Small intestine (tissue), 7 donors: ENCODE results near the gene PRR9. TPM values are rescaled to one million over a fixed set of nuclear protein-coding genes. Genes with fewer than 3 reads are reported as not detected.

ENCODE experiments used
- DNase-seq, 2 donors: peaks; one replicate each; pipeline versions ENCODE4 v3.0.0 to v3.0.0-alpha.2; 2013
- FAIRE-seq: peaks from 2 replicates; lab custom pipeline; 2012; peaks lifted over from hg19 to GRCh38; lab: Jason Lieb, UNC
- H3K27ac ChIP-seq, 3 donors: one replicate each; pipeline ENCODE4 v1.5.1; 2013; ENCODE audit warnings: low read length in 2 of 3, mild to moderate bottlenecking in 2 of 3, control low read depth in 1 of 3, inconsistent platforms in 1 of 3, low read depth in 1 of 3, moderate library complexity in 1 of 3
- H3K27me3 ChIP-seq, 3 donors: one replicate each; pipeline ENCODE4 v1.6.1; 2013; ENCODE audit warnings: low read length in 3 of 3, inconsistent platforms in 1 of 3; ENCODE audit not compliant: control insufficient read depth in 3 of 3, insufficient read depth in 3 of 3
- H3K36me3 ChIP-seq, 3 donors: one replicate each; pipeline ENCODE4 v1.6.1; 2013; ENCODE audit warnings: low read length in 3 of 3, inconsistent platforms in 1 of 3, low read depth in 1 of 3, mild to moderate bottlenecking in 1 of 3, moderate library complexity in 1 of 3; ENCODE audit not compliant: control insufficient read depth in 3 of 3, insufficient read depth in 2 of 3
- H3K4me1 ChIP-seq, 3 donors: one replicate each; pipeline ENCODE4 v1.6.1; 2013; ENCODE audit warnings: low read length in 2 of 3, inconsistent platforms in 1 of 3, low read depth in 1 of 3, mild to moderate bottlenecking in 1 of 3, moderate library complexity in 1 of 3; ENCODE audit not compliant: control insufficient read depth in 3 of 3, insufficient read depth in 2 of 3
- H3K4me3 ChIP-seq, 3 donors: one replicate each; pipeline ENCODE4 v1.5.1; 2013; ENCODE audit warnings: low read length in 3 of 3, control low read depth in 1 of 3, inconsistent platforms in 1 of 3, low read depth in 1 of 3, mild to moderate bottlenecking in 1 of 3, moderate library complexity in 1 of 3
- H3K9me3 ChIP-seq, 2 donors: one replicate each; pipeline ENCODE4 v1.6.1; 2013; ENCODE audit warnings: low read depth in 1 of 2, low read length in 1 of 2; ENCODE audit not compliant: control insufficient read depth in 2 of 2, insufficient read depth in 1 of 2
- WGBS, 3 donors: extraction: QIAGEN DNeasy Blood & Tissue Kit; methylation state at CpG; one replicate each; pipeline ENCODE4 v1.1.7; 2013; 5-methylcytosine and 5-hydroxymethylcytosine counted together
- polyA plus RNA-seq, 4 donors: library from polyadenylated mRNA; stranded (reverse) in 3 of 4; unstranded in 1 of 4; fragments of 200-250 nt in 3 of 4; fragments of 120-200 nt in 1 of 4; gene quantifications; one replicate each; pipeline versions ENCODE4 v1.2.1 to v1.2.3, GENCODE V29; 2013
- donor health status: healthy with polysubstance abuse.
- donor health status: control.
- donor health status: control.
- donor health status: Bipolar disorder and iron deficiency.
- donor health status: healthy.

PRR9 gene
- polyA plus RNA-seq, 4 donors, result not detected

- no peak overlapping the region for H3K27ac ChIP-seq
- WGBS, 3 donors, result 10 to 21% (median 20%) methylated on average over 26 to 45 of the region's 45 CpGs
- peak in 1 of 2 donors; percentile 6 for DNase-seq
These were observed 43.3 kb downstream of the PRR9 start for GRCh38 chr1:153260585-153261280.

GRCh38 chr1:153261281-153262069 lies 44.1 kb downstream of the PRR9 start:
- peak in 1 of 2 donors; percentile 32 for DNase-seq
- FAIRE-seq, result no peak

More at GRCh38 chr1:153260585-153261280, 43.3 kb downstream of the PRR9 start:
- FAIRE-seq, result no peak
- no peaks in the 10 kb centered on the region for H3K9me3 ChIP-seq
- peak overlapping the region in 1 of 3 donors; percentile 48 for H3K4me3 ChIP-seq
- H3K27me3 ChIP-seq, result peaks cover 0 to 47% (median 15%) of the 10 kb centered on the region in 3 donors
- H3K4me1 ChIP-seq, result peaks cover 0 to 5% (median 0%) of the 10 kb centered on the region in 3 donors
- no peaks in the 10 kb centered on the region for H3K36me3 ChIP-seq

GRCh38 chr1:153262070-153262366 lies 44.6 kb downstream of the PRR9 start:
- Histone ChIP-seq H3K9me3 (no peaks in the 10 kb centered on the region), H3K4me1 (peaks cover 0 to 5% (median 0%) of the 10 kb centered on the region in 3 donors), H3K4me3 (no peak overlapping the region), H3K27ac (no peak overlapping the region), H3K27me3 (peaks cover 0 to 47% (median 17%) of the 10 kb centered on the region in 3 donors), H3K36me3 (no peaks in the 10 kb centered on the region)
- WGBS, 3 donors, result 53 to 58% (median 54%) methylated on average over 6 of the region's 6 CpGs
- DNase-seq (no peak), FAIRE-seq (no peak)

More at GRCh38 chr1:153261281-153262069, 44.1 kb downstream of the PRR9 start:
- Histone ChIP-seq H3K36me3 (no peaks in the 10 kb centered on the region), H3K4me1 (peaks cover 0 to 5% (median 0%) of the 10 kb centered on the region in 3 donors), H3K4me3 (peak overlapping the region in 2 of 3 donors; percentile 33 to 48), H3K9me3 (no peaks in the 10 kb centered on the region), H3K27me3 (peaks cover 0 to 47% (median 15%) of the 10 kb centered on the region in 3 donors), H3K27ac (no peak overlapping the region)
- WGBS, 3 donors, result 3 to 7% (median 3%) methylated on average over 46 to 80 of the region's 80 CpGs

DNA sequence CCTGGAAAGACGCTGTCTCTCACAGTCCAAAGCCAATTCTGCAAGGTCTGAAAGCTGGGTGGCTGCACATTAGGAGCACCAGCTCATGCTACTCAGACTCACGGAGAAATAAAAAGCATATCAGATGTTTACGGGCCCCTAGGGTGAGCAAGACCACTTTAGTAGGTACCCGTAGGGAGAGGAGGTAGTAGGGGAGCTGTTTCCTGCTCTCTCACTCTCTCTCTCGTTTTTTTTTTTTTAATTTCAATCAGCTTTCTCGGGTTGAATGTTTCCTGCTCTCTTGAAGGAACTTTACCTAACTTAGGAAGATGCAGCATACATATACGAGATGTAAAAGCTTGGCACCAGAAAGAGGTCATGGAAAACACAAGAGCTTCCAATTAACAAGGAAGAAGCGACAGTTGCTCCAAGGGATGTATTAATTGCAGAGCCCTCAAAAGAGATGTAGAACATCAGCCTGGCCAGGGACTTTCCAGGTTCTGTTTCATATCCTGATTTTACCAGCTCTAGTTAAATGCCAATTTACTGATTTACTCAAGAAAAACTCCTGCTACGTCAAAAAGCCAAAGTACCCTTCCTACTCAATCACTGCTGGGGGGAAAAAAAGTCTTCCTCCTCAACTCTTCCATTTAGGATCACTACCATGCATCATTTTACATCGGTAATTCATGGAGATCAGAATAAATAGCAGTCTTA lies 45.2 kb downstream of the PRR9 start:
- peaks cover 0 to 5% (median 0%) of the 10 kb centered on the region in 3 donors for H3K4me1 ChIP-seq
- peaks cover 0 to 47% (median 17%) of the 10 kb centered on the region in 3 donors for H3K27me3 ChIP-seq
- WGBS, 3 donors, result 46 to 51% (median 50%) methylated on average over 10 of the region's 10 CpGs
- H3K4me3 ChIP-seq, result no peak overlapping the region
- H3K36me3 ChIP-seq, result no peaks in the 10 kb centered on the region
- no peak overlapping the region for H3K27ac ChIP-seq
- H3K9me3 ChIP-seq, result no peaks in the 10 kb centered on the region
- FAIRE-seq (no peak), DNase-seq (no peak)

DNA sequence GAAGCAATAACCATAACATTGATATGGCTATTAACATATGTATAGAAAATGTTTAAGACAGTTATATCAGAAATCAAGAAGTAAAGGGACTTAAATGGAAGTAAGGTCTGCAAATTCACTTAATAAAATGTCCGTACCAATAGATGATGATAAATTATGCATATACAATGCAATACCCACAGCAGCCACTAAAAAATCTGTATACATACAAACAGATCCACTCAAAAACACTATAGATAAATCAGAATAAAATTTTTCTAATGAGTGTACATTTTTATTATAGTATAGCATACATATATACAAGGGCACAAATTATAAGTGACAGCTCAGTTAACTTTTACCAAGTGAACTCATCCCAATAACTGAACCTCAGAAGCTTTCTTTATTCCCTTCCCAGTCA lies 48.1 kb downstream of the PRR9 start:
- FAIRE-seq (no peak), DNase-seq (no peak)
- no peak overlapping the region for H3K4me3 ChIP-seq
- H3K27me3 ChIP-seq, result peaks cover 0 to 28% (median 11%) of the 10 kb centered on the region in 3 donors
- no peaks in the 10 kb centered on the region for H3K9me3 ChIP-seq
- H3K27ac ChIP-seq, result no peak overlapping the region
- H3K4me1 ChIP-seq, result peaks cover 0 to 5% (median 0%) of the 10 kb centered on the region in 3 donors
- H3K36me3 ChIP-seq, result no peaks in the 10 kb centered on the region
- WGBS, 3 donors, result 74 to 93% (median 79%) methylated on average over 1 of the region's 1 CpG

Other genes starting within 250 kb of the PRR9 start
- not detected for gene SPRR4, start 246.9 kb upstream of the PRR9 start, polyA plus RNA-seq
- gene SPRR1A, start 233.5 kb upstream of the PRR9 start, polyA plus RNA-seq, result not detected
- gene SPRR3, start 215.8 kb upstream of the PRR9 start, polyA plus RNA-seq, result 10 to 100 TPM in 2 of 4 donors, 1 to 10 TPM in 1, not detected in 1; 3.0 to 16.1 (median 10.3) TPM
- 1 to 10 TPM in 2 of 4 donors, under 1 TPM in 1, not detected in 1; 0.27 to 3.2 (median 1.6) TPM for gene SPRR1B, start 186.4 kb upstream of the PRR9 start, polyA plus RNA-seq
- gene SPRR2D, start 176.5 kb upstream of the PRR9 start, polyA plus RNA-seq, result under 1 TPM in 1 of 4 donors, not detected in 3; 0.49 TPM
- 1 to 10 TPM in 2 of 4 donors, under 1 TPM in 1, not detected in 1; 0.67 to 2.2 (median 2.0) TPM for gene SPRR2A, start 160.1 kb upstream of the PRR9 start, polyA plus RNA-seq
- not detected for gene SPRR2B, start 146.0 kb upstream of the PRR9 start, polyA plus RNA-seq
- gene SPRR2E, start 123.1 kb upstream of the PRR9 start, polyA plus RNA-seq, result 1 to 10 TPM in 1 of 4 donors, under 1 TPM in 1, not detected in 2; 0.24 to 2.2 TPM
- under 1 TPM in 1 of 4 donors, not detected in 3; 0.10 TPM for gene SPRR2F, start 104.1 kb upstream of the PRR9 start, polyA plus RNA-seq
- gene SPRR2G, start 66.7 kb upstream of the PRR9 start, polyA plus RNA-seq, result not detected
- gene LELP1, start 14.2 kb upstream of the PRR9 start, polyA plus RNA-seq, result not detected
- not detected for gene LORICRIN, start 42.1 kb downstream of the PRR9 start, polyA plus RNA-seq
- under 1 TPM in 1 of 4 donors, not detected in 3; 0.07 TPM for gene PGLYRP3, start 95.4 kb downstream of the PRR9 start, polyA plus RNA-seq
- under 1 TPM in 2 of 4 donors, not detected in 2; 0.18 to 0.33 TPM for gene PGLYRP4, start 131.3 kb downstream of the PRR9 start, polyA plus RNA-seq
- 100 to 1,000 TPM in 2 of 4 donors, 10 to 100 TPM in 2; 57.0 to 509 (median 97.5) TPM for gene S100A9, start 140.3 kb downstream of the PRR9 start, polyA plus RNA-seq
- 1 to 10 TPM in 2 of 4 donors, under 1 TPM in 1, not detected in 1; 0.85 to 6.7 (median 2.8) TPM for gene S100A12, start 158.0 kb downstream of the PRR9 start, polyA plus RNA-seq
- gene S100A8, start 173.5 kb downstream of the PRR9 start, polyA plus RNA-seq, result 100 to 1,000 TPM in 2 of 4 donors, 10 to 100 TPM in 2; 10.2 to 208 (median 86.3) TPM
- gene S100A7A, start 198.9 kb downstream of the PRR9 start, polyA plus RNA-seq, result not detected
- not detected for gene S100A7, start 243.1 kb downstream of the PRR9 start, polyA plus RNA-seq